WERI-Rb-1 (cell line): ENCODE measurements around the gene VPS54.

Source experiments
- DNase-seq: peaks from one replicate; pipeline ENCODE4 v3.0.0-alpha.2; 2020
- H3K27ac ChIP-seq: fragments of 250-450 bp; sonication (Bioruptor Pico); 2 replicates; pipeline ENCODE4 v1.5.1; 2020; ENCODE audit warnings: mild to moderate bottlenecking, moderate library complexity
- H3K27me3 ChIP-seq: fragments of 250-450 bp; sonication (Bioruptor Pico); 2 replicates; pipeline ENCODE4 v1.5.1; 2021; ENCODE audit warnings: mild to moderate bottlenecking, low read depth, moderate library complexity; ENCODE audit not compliant: insufficient read depth, severe bottlenecking
- H3K36me3 ChIP-seq: fragments of 250-450 bp; sonication (Bioruptor Pico); 2 replicates; pipeline ENCODE4 v1.5.1; 2020; ENCODE audit warnings: mild to moderate bottlenecking, moderate library complexity
- H3K4me3 ChIP-seq: 2 replicates; pipeline ENCODE4 v1.5.1; 2011; ENCODE audit warnings: low read depth, mild to moderate bottlenecking, control low read depth, low read length
- H3K9me3 ChIP-seq: fragments of 250-450 bp; sonication (Bioruptor Pico); 2 replicates; pipeline ENCODE4 v1.5.1; 2021; ENCODE audit warnings: mild to moderate bottlenecking, moderate library complexity; ENCODE audit not compliant: severe bottlenecking
- TF ChIP-seq, protein P1 (sequence below): IDR thresholded peaks from 2 replicates; pipeline ENCODE4 v1.5.1; 2011; ENCODE audit warnings: low read depth, mild to moderate bottlenecking, control low read depth, inconsistent platforms, low read length

VPS54 gene

DNA sequence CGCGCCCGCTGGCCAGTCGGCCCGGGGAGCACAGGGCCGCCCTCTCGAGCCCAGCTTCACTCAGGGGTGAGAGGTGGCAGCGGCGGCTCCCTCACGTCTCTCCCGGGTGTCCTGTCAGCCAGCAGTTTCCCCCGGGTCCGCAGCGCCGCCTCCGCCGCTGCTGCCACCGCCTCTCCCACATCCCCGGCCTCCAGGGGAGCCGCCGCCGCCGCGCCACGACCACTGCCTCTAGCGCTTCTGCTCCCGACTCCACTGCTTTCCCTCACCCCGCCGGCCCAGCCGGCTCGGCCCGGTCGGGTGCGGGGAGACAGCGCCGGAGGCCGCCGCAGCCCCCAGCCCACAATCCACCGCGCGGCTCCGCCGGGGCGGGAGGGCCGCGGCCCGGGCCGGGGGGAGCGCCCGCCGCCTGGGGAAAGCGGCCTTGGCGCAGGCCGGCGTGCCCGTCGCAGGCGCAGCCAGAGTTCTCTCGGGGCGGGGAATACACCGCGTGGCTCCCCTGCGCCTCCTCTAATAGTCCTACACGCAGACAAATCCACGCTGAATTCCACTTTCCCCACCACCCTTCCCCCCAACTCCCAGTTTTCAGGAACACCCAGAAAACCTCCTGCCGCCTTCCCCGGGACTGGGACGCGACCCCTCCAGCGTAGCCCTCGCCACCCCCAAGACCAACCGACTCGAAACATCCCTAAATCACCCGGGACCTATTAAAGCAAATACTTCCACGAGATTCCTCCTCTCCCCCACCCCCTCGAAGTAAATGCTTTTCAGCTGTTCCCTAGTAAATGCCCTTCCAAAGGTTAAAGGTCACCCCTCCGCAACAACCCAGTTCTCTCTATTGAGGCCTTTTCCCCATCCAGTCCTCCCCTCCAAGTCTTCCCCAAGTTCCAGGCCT, at the start of gene VPS54:
TSS of gene VPS54 (minus strand) at position 346 of the 892 bp plus-strand sequence. CDS start 35,429 bp downstream, outside the sequence.
- TF ChIP-seq, protein P1, sequence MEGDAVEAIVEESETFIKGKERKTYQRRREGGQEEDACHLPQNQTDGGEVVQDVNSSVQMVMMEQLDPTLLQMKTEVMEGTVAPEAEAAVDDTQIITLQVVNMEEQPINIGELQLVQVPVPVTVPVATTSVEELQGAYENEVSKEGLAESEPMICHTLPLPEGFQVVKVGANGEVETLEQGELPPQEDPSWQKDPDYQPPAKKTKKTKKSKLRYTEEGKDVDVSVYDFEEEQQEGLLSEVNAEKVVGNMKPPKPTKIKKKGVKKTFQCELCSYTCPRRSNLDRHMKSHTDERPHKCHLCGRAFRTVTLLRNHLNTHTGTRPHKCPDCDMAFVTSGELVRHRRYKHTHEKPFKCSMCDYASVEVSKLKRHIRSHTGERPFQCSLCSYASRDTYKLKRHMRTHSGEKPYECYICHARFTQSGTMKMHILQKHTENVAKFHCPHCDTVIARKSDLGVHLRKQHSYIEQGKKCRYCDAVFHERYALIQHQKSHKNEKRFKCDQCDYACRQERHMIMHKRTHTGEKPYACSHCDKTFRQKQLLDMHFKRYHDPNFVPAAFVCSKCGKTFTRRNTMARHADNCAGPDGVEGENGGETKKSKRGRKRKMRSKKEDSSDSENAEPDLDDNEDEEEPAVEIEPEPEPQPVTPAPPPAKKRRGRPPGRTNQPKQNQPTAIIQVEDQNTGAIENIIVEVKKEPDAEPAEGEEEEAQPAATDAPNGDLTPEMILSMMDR, result no peak
- H3K9me3 ChIP-seq, result no peaks in the 10 kb centered on the region
- DNase-seq, result peak; percentile 71
- H3K27ac ChIP-seq, result peak within 1 kb of the TSS; percentile 92
- H3K27me3 ChIP-seq, result no peaks in the 10 kb centered on the region
- no peaks in the 10 kb centered on the region for H3K36me3 ChIP-seq
- H3K4me3 ChIP-seq, result peak within 1 kb of the TSS; percentile 80

DNA sequence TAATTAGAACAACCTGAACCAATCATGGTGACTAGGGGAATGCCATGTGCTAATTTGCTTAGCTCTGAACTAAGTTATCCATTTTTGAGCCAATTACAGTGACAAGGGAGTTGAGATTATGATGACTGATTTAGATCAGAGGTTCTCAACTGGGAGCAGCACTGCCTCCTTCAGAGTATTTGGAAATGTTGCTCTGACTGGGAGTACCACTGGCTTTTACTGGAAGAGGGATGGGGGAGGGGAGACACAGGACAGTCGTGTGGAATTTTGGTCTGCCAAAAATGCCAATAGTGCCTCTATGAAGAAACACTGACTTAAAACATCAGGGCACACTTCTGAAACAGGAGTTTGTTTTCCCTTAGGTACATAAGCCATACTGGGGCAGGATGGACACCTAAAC, 48.1 kb upstream of the VPS54 start:
- Histone ChIP-seq H3K9me3 (no peaks in the 10 kb centered on the region), H3K4me3 (no peak overlapping the region), H3K36me3 (no peaks in the 10 kb centered on the region), H3K27ac (no peak overlapping the region), H3K27me3 (no peaks in the 10 kb centered on the region)
- TF ChIP-seq, protein P1, result no peak
- no peak for DNase-seq

DNA sequence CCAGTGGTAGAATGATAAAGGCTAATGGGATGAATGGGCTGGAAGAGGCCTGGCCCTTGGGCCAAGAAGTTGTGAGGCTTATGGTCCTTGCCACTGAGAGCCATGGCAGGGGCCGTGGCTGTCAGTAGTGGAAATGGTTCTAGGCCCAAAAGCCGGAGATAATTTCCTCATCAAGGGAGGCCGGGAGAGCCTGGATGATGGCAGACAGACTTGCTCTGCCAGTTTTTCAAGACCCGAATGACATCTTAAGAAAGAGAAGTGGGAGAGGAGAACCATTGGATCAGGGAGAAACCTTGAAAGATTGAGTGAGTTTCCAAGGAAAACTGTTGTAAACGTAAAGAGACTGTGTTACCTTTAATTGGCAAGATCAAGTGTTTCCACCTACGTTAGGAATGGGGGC, 46.3 kb upstream of the VPS54 start:
- H3K27me3 ChIP-seq, result no peaks in the 10 kb centered on the region
- TF ChIP-seq, protein P1, result no peak
- no peak overlapping the region for H3K4me3 ChIP-seq
- H3K9me3 ChIP-seq, result no peaks in the 10 kb centered on the region
- no peak for DNase-seq
- no peak overlapping the region for H3K27ac ChIP-seq
- no peaks in the 10 kb centered on the region for H3K36me3 ChIP-seq

- H3K27ac ChIP-seq, result no peak overlapping the region
- no peaks in the 10 kb centered on the region for H3K27me3 ChIP-seq
- H3K4me3 ChIP-seq, result no peak overlapping the region
- DNase-seq, result peak; percentile 70
- H3K36me3 ChIP-seq, result no peaks in the 10 kb centered on the region
- no peaks in the 10 kb centered on the region for H3K9me3 ChIP-seq
- TF ChIP-seq, protein P1, result no peak
Observed at GRCh38 chr2:64063924-64064331, 44.7 kb upstream of the VPS54 start.

DNA sequence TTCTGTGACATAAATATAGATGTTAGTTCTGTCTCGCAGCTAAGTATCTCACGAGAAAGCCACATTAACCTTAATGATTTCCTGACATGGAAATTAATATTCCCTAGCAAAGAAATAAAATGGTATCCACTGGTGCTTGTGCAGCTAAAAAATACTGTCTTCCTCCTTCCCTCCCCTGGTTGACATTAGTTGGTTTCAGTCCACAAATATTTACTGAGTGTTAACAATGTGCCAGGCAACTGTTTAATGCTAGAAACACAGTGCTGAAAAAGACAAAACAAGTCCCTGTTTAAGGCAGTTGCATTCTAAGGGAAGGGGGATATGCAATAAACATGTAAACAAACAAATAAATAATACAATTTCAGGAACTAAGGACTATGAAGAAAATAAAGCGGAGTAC, 44.2 kb upstream of the VPS54 start:
- DNase-seq, result no peak
- Histone ChIP-seq H3K9me3 (no peaks in the 10 kb centered on the region), H3K27ac (no peak overlapping the region), H3K36me3 (no peaks in the 10 kb centered on the region), H3K27me3 (no peaks in the 10 kb centered on the region), H3K4me3 (no peak overlapping the region)
- TF ChIP-seq, protein P1, result no peak

DNA sequence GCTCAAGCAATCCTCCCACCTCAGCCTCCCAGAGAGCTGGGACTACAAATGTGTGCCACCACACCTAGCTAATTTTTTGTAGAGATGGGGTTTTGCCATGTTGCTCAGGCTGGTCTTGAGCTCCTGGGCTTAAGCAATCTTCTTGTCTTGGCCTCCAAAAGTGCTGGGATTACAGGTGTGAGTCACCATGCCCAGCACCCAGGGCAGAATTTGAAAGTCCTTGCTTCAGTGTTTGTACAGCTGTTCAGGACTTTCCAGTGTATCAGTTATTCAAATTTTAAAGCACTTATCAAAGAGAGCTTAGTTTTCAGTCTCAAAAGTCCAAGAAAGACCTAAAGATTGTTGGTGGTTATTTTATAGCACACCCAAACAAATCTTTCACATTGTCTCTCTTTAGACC, 43.6 kb upstream of the VPS54 start:
- DNase-seq, result no peak
- Histone ChIP-seq H3K27ac (no peak overlapping the region), H3K27me3 (no peaks in the 10 kb centered on the region), H3K4me3 (no peak overlapping the region), H3K36me3 (no peaks in the 10 kb centered on the region), H3K9me3 (no peaks in the 10 kb centered on the region)
- TF ChIP-seq, protein P1, result no peak
